Activated effector memory CD4-positive, alpha-beta T cell treated with anti-CD3 and anti-CD28 coated beads, Interleukin-2, amount 50 U/mL, for 16 hours (primary cell): Measurements from ENCODE around the gene KCNIP3.

Experiments
- DNase-seq: peaks from one replicate; pipeline ENCODE4 v3.0.0-alpha.2; 2020

KCNIP3 gene

GRCh38 chr2:95297639-95298395 is 670 bp downstream of the KCNIP3 start:
- DNase-seq = no peak

- no peak for DNase-seq
Observed at GRCh38 chr2:95298486-95299111, 1.5 kb downstream of the KCNIP3 start.

GRCh38 chr2:95299961-95300360 is 2.8 kb downstream of the KCNIP3 start:
- no peak for DNase-seq

- no peak for DNase-seq
Observed at GRCh38 chr2:95300450-95300849, 3.3 kb downstream of the KCNIP3 start.

GRCh38 chr2:95301186-95301585 is 4.0 kb downstream of the KCNIP3 start:
- no peak for DNase-seq

- DNase-seq = no peak
Observed at GRCh38 chr2:95301876-95302641, 4.9 kb downstream of the KCNIP3 start.

GRCh38 chr2:95303191-95303919 is 6.2 kb downstream of the KCNIP3 start:
- no peak for DNase-seq

- no peak for DNase-seq
Observed at GRCh38 chr2:95305380-95306061, 8.4 kb downstream of the KCNIP3 start.

- no peak for DNase-seq
Observed at GRCh38 chr2:95306336-95306895, 9.3 kb downstream of the KCNIP3 start.

- no peak for DNase-seq
Observed at GRCh38 chr2:95307036-95307435, 9.9 kb downstream of the KCNIP3 start.

GRCh38 chr2:95307878-95308277 is 10.7 kb downstream of the KCNIP3 start:
- DNase-seq = no peak

GRCh38 chr2:95308426-95308990 is 11.4 kb downstream of the KCNIP3 start:
- no peak for DNase-seq

GRCh38 chr2:95309599-95309998 is 12.5 kb downstream of the KCNIP3 start:
- no peak for DNase-seq

GRCh38 chr2:95310216-95310615 is 13.1 kb downstream of the KCNIP3 start:
- no peak for DNase-seq

- no peak for DNase-seq
Observed at GRCh38 chr2:95310651-95311050, 13.5 kb downstream of the KCNIP3 start.

GRCh38 chr2:95311815-95312542 is 14.8 kb downstream of the KCNIP3 start:
- DNase-seq = no peak

GRCh38 chr2:95312543-95313201 is 15.5 kb downstream of the KCNIP3 start:
- no peak for DNase-seq

- DNase-seq = no peak
Observed at GRCh38 chr2:95313296-95314131, 16.4 kb downstream of the KCNIP3 start.

- DNase-seq = no peak
Observed at GRCh38 chr2:95314598-95314963, 17.4 kb downstream of the KCNIP3 start.
